ENCODE data around the gene PCDHA5. TPM values are rescaled to one million over a fixed set of nuclear protein-coding genes. Genes with fewer than 3 reads are reported as not detected.

The PCDHA5 gene
- total and polyA plus RNA-seq, 10 of the 15 experiments (the other 5 are each of a cell fraction or from before 2014, with no cell fraction given): under 0.01 TPM; not detected in 9

DNA sequence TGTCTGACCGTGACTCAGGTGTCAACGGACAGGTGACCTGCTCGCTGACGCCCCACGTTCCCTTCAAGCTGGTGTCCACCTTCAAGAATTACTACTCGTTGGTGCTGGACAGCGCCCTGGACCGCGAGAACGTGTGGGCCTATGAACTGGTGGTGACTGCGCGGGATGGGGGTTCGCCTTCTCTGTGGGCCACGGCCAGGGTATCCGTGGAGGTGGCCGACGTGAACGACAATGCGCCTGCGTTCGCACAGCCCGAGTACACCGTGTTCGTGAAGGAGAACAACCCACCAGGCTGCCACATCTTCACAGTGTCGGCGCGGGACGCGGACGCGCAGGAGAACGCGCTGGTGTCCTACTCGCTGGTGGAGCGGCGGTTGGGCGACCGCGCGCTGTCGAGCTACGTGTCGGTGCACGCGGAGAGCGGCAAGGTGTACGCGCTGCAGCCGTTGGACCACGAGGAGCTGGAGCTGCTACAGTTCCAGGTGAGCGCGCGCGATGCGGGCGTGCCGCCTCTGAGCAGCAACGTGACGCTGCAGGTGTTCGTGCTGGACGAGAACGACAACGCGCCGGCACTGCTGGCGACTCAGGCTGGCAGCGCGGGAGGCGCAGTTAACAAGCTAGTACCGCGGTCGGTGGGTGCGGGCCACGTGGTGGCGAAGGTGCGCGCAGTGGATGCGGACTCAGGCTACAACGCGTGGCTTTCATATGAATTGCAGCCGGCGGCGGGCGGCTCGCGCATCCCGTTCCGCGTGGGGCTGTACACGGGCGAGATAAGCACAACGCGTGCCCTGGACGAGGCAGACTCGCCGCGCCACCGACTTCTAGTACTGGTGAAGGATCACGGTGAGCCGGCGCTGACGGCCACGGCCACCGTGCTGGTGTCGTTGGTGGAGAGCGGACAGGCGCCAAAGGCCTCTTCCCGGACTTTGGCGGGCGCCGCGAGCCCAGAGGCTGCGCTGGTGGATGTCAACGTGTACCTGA lies 49.1 kb downstream of the PCDHA5 start (continued):
- TF ChIP-seq, protein P1, sequence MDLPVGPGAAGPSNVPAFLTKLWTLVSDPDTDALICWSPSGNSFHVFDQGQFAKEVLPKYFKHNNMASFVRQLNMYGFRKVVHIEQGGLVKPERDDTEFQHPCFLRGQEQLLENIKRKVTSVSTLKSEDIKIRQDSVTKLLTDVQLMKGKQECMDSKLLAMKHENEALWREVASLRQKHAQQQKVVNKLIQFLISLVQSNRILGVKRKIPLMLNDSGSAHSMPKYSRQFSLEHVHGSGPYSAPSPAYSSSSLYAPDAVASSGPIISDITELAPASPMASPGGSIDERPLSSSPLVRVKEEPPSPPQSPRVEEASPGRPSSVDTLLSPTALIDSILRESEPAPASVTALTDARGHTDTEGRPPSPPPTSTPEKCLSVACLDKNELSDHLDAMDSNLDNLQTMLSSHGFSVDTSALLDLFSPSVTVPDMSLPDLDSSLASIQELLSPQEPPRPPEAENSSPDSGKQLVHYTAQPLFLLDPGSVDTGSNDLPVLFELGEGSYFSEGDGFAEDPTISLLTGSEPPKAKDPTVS (IDR thresholded peaks at IDR 0.05; ENCODE audit: low read depth, low read length): no peak
- TF ChIP-seq, protein P2, sequence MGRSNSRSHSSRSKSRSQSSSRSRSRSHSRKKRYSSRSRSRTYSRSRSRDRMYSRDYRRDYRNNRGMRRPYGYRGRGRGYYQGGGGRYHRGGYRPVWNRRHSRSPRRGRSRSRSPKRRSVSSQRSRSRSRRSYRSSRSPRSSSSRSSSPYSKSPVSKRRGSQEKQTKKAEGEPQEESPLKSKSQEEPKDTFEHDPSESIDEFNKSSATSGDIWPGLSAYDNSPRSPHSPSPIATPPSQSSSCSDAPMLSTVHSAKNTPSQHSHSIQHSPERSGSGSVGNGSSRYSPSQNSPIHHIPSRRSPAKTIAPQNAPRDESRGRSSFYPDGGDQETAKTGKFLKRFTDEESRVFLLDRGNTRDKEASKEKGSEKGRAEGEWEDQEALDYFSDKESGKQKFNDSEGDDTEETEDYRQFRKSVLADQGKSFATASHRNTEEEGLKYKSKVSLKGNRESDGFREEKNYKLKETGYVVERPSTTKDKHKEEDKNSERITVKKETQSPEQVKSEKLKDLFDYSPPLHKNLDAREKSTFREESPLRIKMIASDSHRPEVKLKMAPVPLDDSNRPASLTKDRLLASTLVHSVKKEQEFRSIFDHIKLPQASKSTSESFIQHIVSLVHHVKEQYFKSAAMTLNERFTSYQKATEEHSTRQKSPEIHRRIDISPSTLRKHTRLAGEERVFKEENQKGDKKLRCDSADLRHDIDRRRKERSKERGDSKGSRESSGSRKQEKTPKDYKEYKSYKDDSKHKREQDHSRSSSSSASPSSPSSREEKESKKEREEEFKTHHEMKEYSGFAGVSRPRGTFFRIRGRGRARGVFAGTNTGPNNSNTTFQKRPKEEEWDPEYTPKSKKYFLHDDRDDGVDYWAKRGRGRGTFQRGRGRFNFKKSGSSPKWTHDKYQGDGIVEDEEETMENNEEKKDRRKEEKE (IDR thresholded peaks at IDR 0.05): no peak
- TF ChIP-seq POLR2A (IDR thresholded peaks at IDR 0.05; ENCODE audit: low read depth, low read length) (no peak), POLR2AphosphoS5 (IDR thresholded peaks at IDR 0.05; ENCODE audit: low read length) (no peak), CREB1 (IDR thresholded peaks at IDR 0.05; ENCODE audit: low read depth) (no peak), YY1 (IDR thresholded peaks at IDR 0.05; ENCODE audit: low read depth, low read length) (no peak), RBBP5 (conservative IDR thresholded peaks at IDR 0.05) (no peak), CHD2 (IDR thresholded peaks at IDR 0.05; ENCODE audit: borderline replicate concordance, low read depth, low read length) (no peak)

Other genes with a start within 250 kb of the PCDHA5 start
Only the 7 nearest of the 24 such genes appear.
- gene PCDHA2, start 26.8 kb upstream of the PCDHA5 start, total RNA-seq (2014; rRNA removed): 0.06 TPM in 1 of 2 replicates, not detected in the other
- not detected in 2 replicates for gene PCDHA2, start 26.8 kb upstream of the PCDHA5 start, total RNA-seq (2014; rRNA removed; fragmentation: Illumina TruSeq; extraction: Trizol)
- not detected in 2 replicates for gene PCDHA2, start 26.8 kb upstream of the PCDHA5 start, total RNA-seq (2021)
- not detected in 2 replicates for gene PCDHA2, start 26.8 kb upstream of the PCDHA5 start, polyA plus RNA-seq (2011; rRNA removed)
- not detected in 2 replicates for gene PCDHA2, start 26.8 kb upstream of the PCDHA5 start, polyA plus RNA-seq (2014; fragmentation: Illumina TruSeq; extraction: Trizol)
- not detected for gene PCDHA2, start 26.8 kb upstream of the PCDHA5 start, polyA plus RNA-seq (2014; fragmentation: Nextera tagmentation; extraction: Ambion mirVana)
- not detected in 2 replicates for gene PCDHA2, start 26.8 kb upstream of the PCDHA5 start, polyA plus RNA-seq (2014; rRNA removed)
- under 1 TPM in 1 of 2 experiments, not detected in 1; 0.04 TPM for gene PCDHA2, start 26.8 kb upstream of the PCDHA5 start, polyA plus RNA-seq (2016; fragmentation: Nextera tagmentation; extraction: Ambion mirVana)
- gene PCDHA3, start 20.6 kb upstream of the PCDHA5 start, total RNA-seq (2014; rRNA removed): not detected in 2 replicates
- not detected in 2 replicates for gene PCDHA3, start 20.6 kb upstream of the PCDHA5 start, total RNA-seq (2014; rRNA removed; fragmentation: Illumina TruSeq; extraction: Trizol)
- gene PCDHA3, start 20.6 kb upstream of the PCDHA5 start, total RNA-seq (2021): not detected in 2 replicates
- gene PCDHA3, start 20.6 kb upstream of the PCDHA5 start, polyA plus RNA-seq (2011; rRNA removed): not detected in 2 replicates
- gene PCDHA3, start 20.6 kb upstream of the PCDHA5 start, polyA plus RNA-seq (2014; fragmentation: Illumina TruSeq; extraction: Trizol): 0.01 TPM in 1 of 2 replicates, not detected in the other
- not detected for gene PCDHA3, start 20.6 kb upstream of the PCDHA5 start, polyA plus RNA-seq (2014; fragmentation: Nextera tagmentation; extraction: Ambion mirVana)
- gene PCDHA3, start 20.6 kb upstream of the PCDHA5 start, polyA plus RNA-seq (2014; rRNA removed): not detected in 2 replicates
- gene PCDHA3, start 20.6 kb upstream of the PCDHA5 start, polyA plus RNA-seq (2016; fragmentation: Nextera tagmentation; extraction: Ambion mirVana): under 1 TPM in 1 of 2 experiments, not detected in 1; 0.04 TPM
- not detected in 2 replicates for gene PCDHA4, start 14.5 kb upstream of the PCDHA5 start, total RNA-seq (2014; rRNA removed)
- gene PCDHA4, start 14.5 kb upstream of the PCDHA5 start, total RNA-seq (2014; rRNA removed; fragmentation: Illumina TruSeq; extraction: Trizol): not detected in 2 replicates
- 0.05 TPM in 1 of 2 replicates, not detected in the other for gene PCDHA4, start 14.5 kb upstream of the PCDHA5 start, total RNA-seq (2021)
- gene PCDHA4, start 14.5 kb upstream of the PCDHA5 start, polyA plus RNA-seq (2011; rRNA removed): not detected in 2 replicates
- gene PCDHA4, start 14.5 kb upstream of the PCDHA5 start, polyA plus RNA-seq (2014; fragmentation: Illumina TruSeq; extraction: Trizol): not detected in 2 replicates
- gene PCDHA4, start 14.5 kb upstream of the PCDHA5 start, polyA plus RNA-seq (2014; fragmentation: Nextera tagmentation; extraction: Ambion mirVana): not detected
- gene PCDHA4, start 14.5 kb upstream of the PCDHA5 start, polyA plus RNA-seq (2014; rRNA removed): not detected in 2 replicates
- not detected for gene PCDHA4, start 14.5 kb upstream of the PCDHA5 start, polyA plus RNA-seq (2016; fragmentation: Nextera tagmentation; extraction: Ambion mirVana)
- not detected in 2 replicates for gene PCDHA6, start 6.3 kb downstream of the PCDHA5 start, total RNA-seq (2014; rRNA removed)
- gene PCDHA6, start 6.3 kb downstream of the PCDHA5 start, total RNA-seq (2014; rRNA removed; fragmentation: Illumina TruSeq; extraction: Trizol): not detected in 2 replicates
- gene PCDHA6, start 6.3 kb downstream of the PCDHA5 start, total RNA-seq (2021): not detected in 2 replicates
- gene PCDHA6, start 6.3 kb downstream of the PCDHA5 start, polyA plus RNA-seq (2011; rRNA removed): not detected in 2 replicates
- not detected in 2 replicates for gene PCDHA6, start 6.3 kb downstream of the PCDHA5 start, polyA plus RNA-seq (2014; fragmentation: Illumina TruSeq; extraction: Trizol)
- not detected for gene PCDHA6, start 6.3 kb downstream of the PCDHA5 start, polyA plus RNA-seq (2014; fragmentation: Nextera tagmentation; extraction: Ambion mirVana)
- gene PCDHA6, start 6.3 kb downstream of the PCDHA5 start, polyA plus RNA-seq (2014; rRNA removed): not detected in 2 replicates
- gene PCDHA6, start 6.3 kb downstream of the PCDHA5 start, polyA plus RNA-seq (2016; fragmentation: Nextera tagmentation; extraction: Ambion mirVana): under 1 TPM in 1 of 2 experiments, not detected in 1; 0.09 TPM
- 0.06 TPM in 1 of 2 replicates, not detected in the other for gene PCDHA7, start 12.7 kb downstream of the PCDHA5 start, total RNA-seq (2014; rRNA removed)
- gene PCDHA7, start 12.7 kb downstream of the PCDHA5 start, total RNA-seq (2014; rRNA removed; fragmentation: Illumina TruSeq; extraction: Trizol): not detected in 2 replicates
- gene PCDHA7, start 12.7 kb downstream of the PCDHA5 start, total RNA-seq (2021): 0.08 TPM in 1 of 2 replicates, not detected in the other
- gene PCDHA7, start 12.7 kb downstream of the PCDHA5 start, polyA plus RNA-seq (2011; rRNA removed): not detected in 2 replicates
- gene PCDHA7, start 12.7 kb downstream of the PCDHA5 start, polyA plus RNA-seq (2014; fragmentation: Illumina TruSeq; extraction: Trizol): not detected in 2 replicates
- gene PCDHA7, start 12.7 kb downstream of the PCDHA5 start, polyA plus RNA-seq (2014; fragmentation: Nextera tagmentation; extraction: Ambion mirVana): not detected
- 0.06 TPM in 1 of 2 replicates, not detected in the other for gene PCDHA7, start 12.7 kb downstream of the PCDHA5 start, polyA plus RNA-seq (2014; rRNA removed)
- gene PCDHA7, start 12.7 kb downstream of the PCDHA5 start, polyA plus RNA-seq (2016; fragmentation: Nextera tagmentation; extraction: Ambion mirVana): under 1 TPM in 1 of 2 experiments, not detected in 1; 0.05 TPM
- not detected in 2 replicates for gene PCDHA8, start 19.6 kb downstream of the PCDHA5 start, total RNA-seq (2014; rRNA removed)
- gene PCDHA8, start 19.6 kb downstream of the PCDHA5 start, total RNA-seq (2014; rRNA removed; fragmentation: Illumina TruSeq; extraction: Trizol): not detected in 2 replicates
- not detected in 2 replicates for gene PCDHA8, start 19.6 kb downstream of the PCDHA5 start, total RNA-seq (2021)
- not detected in 2 replicates for gene PCDHA8, start 19.6 kb downstream of the PCDHA5 start, polyA plus RNA-seq (2011; rRNA removed)
- gene PCDHA8, start 19.6 kb downstream of the PCDHA5 start, polyA plus RNA-seq (2014; fragmentation: Illumina TruSeq; extraction: Trizol): not detected in 2 replicates
- gene PCDHA8, start 19.6 kb downstream of the PCDHA5 start, polyA plus RNA-seq (2014; fragmentation: Nextera tagmentation; extraction: Ambion mirVana): not detected
- not detected in 2 replicates for gene PCDHA8, start 19.6 kb downstream of the PCDHA5 start, polyA plus RNA-seq (2014; rRNA removed)
- gene PCDHA8, start 19.6 kb downstream of the PCDHA5 start, polyA plus RNA-seq (2016; fragmentation: Nextera tagmentation; extraction: Ambion mirVana): not detected
- 0.05 and 0.06 TPM in 2 replicates for gene PCDHA9, start 26.8 kb downstream of the PCDHA5 start, total RNA-seq (2014; rRNA removed)
- not detected in 2 replicates for gene PCDHA9, start 26.8 kb downstream of the PCDHA5 start, total RNA-seq (2014; rRNA removed; fragmentation: Illumina TruSeq; extraction: Trizol)
- not detected in 2 replicates for gene PCDHA9, start 26.8 kb downstream of the PCDHA5 start, total RNA-seq (2021)
- not detected in 2 replicates for gene PCDHA9, start 26.8 kb downstream of the PCDHA5 start, polyA plus RNA-seq (2011; rRNA removed)
- gene PCDHA9, start 26.8 kb downstream of the PCDHA5 start, polyA plus RNA-seq (2014; fragmentation: Illumina TruSeq; extraction: Trizol): not detected in 2 replicates
- not detected for gene PCDHA9, start 26.8 kb downstream of the PCDHA5 start, polyA plus RNA-seq (2014; fragmentation: Nextera tagmentation; extraction: Ambion mirVana)
- 0.01 TPM in 1 of 2 replicates, not detected in the other for gene PCDHA9, start 26.8 kb downstream of the PCDHA5 start, polyA plus RNA-seq (2014; rRNA removed)
- gene PCDHA9, start 26.8 kb downstream of the PCDHA5 start, polyA plus RNA-seq (2016; fragmentation: Nextera tagmentation; extraction: Ambion mirVana): under 1 TPM in 1 of 2 experiments, not detected in 1; 0.03 TPM